KMS-11 (cell line): ENCODE results near the gene PUM2.

Experiments used
- H2AFZ ChIP-seq: fragments of 200-600 bp; sonication (generic); 2 replicates; pipeline ENCODE4 v1.6.1; 2016; ENCODE audit warnings: antibody characterized with exemption, mixed run types, low read depth
- H3K27ac ChIP-seq: fragments of 200-600 bp; sonication (generic); 2 replicates; pipeline ENCODE4 v1.6.1; 2016; ENCODE audit warnings: mild to moderate bottlenecking, mixed run types
- H3K27me3 ChIP-seq: fragments of 200-600 bp; sonication (generic); 2 replicates; pipeline ENCODE4 v1.6.1; 2017; ENCODE audit warnings: mild to moderate bottlenecking, low read depth, mixed run types, moderate library complexity; ENCODE audit not compliant: insufficient read depth
- H3K36me3 ChIP-seq: fragments of 200-600 bp; sonication (generic); 2 replicates; pipeline ENCODE4 v1.6.1; 2017; ENCODE audit warnings: mild to moderate bottlenecking, mixed run types; ENCODE audit not compliant: insufficient read depth
- H3K4me1 ChIP-seq: fragments of 200-600 bp; sonication (generic); 2 replicates; pipeline ENCODE4 v1.6.1; 2016; ENCODE audit warnings: mild to moderate bottlenecking, low read depth, mixed run types; ENCODE audit not compliant: poor library complexity, severe bottlenecking
- H3K4me2 ChIP-seq: fragments of 200-600 bp; sonication (generic); 2 replicates; pipeline ENCODE4 v1.7.0; 2016; ENCODE audit warnings: mild to moderate bottlenecking, mixed run types
- H3K4me3 ChIP-seq: fragments of 200-600 bp; sonication (generic); IDR thresholded peaks from 2 replicates; pipeline ENCODE4 v1.6.1; 2017; ENCODE audit warnings: low read depth, low read length, mixed read lengths; ENCODE audit not compliant: insufficient read depth
- H3K79me2 ChIP-seq: fragments of 200-600 bp; sonication (generic); 2 replicates; pipeline ENCODE4 v1.6.1; 2016; ENCODE audit warnings: low read depth, mixed run types; ENCODE audit not compliant: insufficient read depth
- H3K9ac ChIP-seq: fragments of 200-600 bp; sonication (generic); 2 replicates; pipeline ENCODE4 v1.6.1; 2016; ENCODE audit warnings: mild to moderate bottlenecking, mixed run types
- H4K20me1 ChIP-seq: fragments of 200-600 bp; sonication (generic); 2 replicates; pipeline ENCODE4 v1.6.1; 2016; ENCODE audit warnings: mild to moderate bottlenecking, mixed run types; ENCODE audit not compliant: insufficient read depth
- CTCF ChIP-seq: fragments of 200-600 bp; sonication (generic); conservative IDR thresholded peaks from 2 replicates; pipeline ENCODE4 v1.6.1; 2017; ENCODE audit warnings: low read depth, mild to moderate bottlenecking, antibody characterized with exemption, low read length, moderate library complexity, mixed read lengths

Gene PUM2

GRCh38 chr2:20223407-20224163 is 127.1 kb downstream of the PUM2 start:
- Histone ChIP-seq H4K20me1 (no peaks in the 10 kb centered on the region), H3K27me3 (no peaks in the 10 kb centered on the region), H3K36me3 (no peaks in the 10 kb centered on the region), H3K79me2 (no peaks in the 10 kb centered on the region), H3K4me3 (no peak overlapping the region), H3K4me2 (peak overlapping the region; percentile 76), H2AFZ (peak overlapping the region; percentile 78), H3K27ac (peak overlapping the region; percentile 42; the same call in 1 of the 2 replicates), H3K9ac (peak overlapping the region; percentile 69), H3K4me1 (peaks cover 34% of the 10 kb centered on the region)
- TF ChIP-seq CTCF: no peak

GRCh38 chr2:20222769-20223406 is 127.8 kb downstream of the PUM2 start:
- Histone ChIP-seq H3K36me3 (no peaks in the 10 kb centered on the region), H3K79me2 (no peaks in the 10 kb centered on the region), H3K9ac (peak overlapping the region; percentile 69; the same call in 1 of the 2 replicates), H3K4me3 (no peak overlapping the region), H2AFZ (peak overlapping the region; percentile 78; the same call in 1 of the 2 replicates), H3K27me3 (no peaks in the 10 kb centered on the region), H3K27ac (peak overlapping the region; percentile 42; the same call in 1 of the 2 replicates), H3K4me1 (peaks cover 34% of the 10 kb centered on the region), H4K20me1 (no peaks in the 10 kb centered on the region), H3K4me2 (peak overlapping the region; percentile 76)
- no peak for TF ChIP-seq CTCF

- Histone ChIP-seq H3K4me2 (peak overlapping the region; percentile 76), H3K9ac (no peak overlapping the region; the same call in 1 of the 2 replicates), H2AFZ (no peak overlapping the region), H3K4me1 (peaks cover 34% of the 10 kb centered on the region), H3K27ac (no peak overlapping the region), H4K20me1 (no peaks in the 10 kb centered on the region), H3K36me3 (no peaks in the 10 kb centered on the region), H3K4me3 (no peak overlapping the region), H3K79me2 (no peaks in the 10 kb centered on the region), H3K27me3 (no peaks in the 10 kb centered on the region)
- TF ChIP-seq CTCF: no peak
Measured at GRCh38 chr2:20222014-20222768, 128.5 kb downstream of the PUM2 start.

- Histone ChIP-seq H3K9ac (no peak overlapping the region), H2AFZ (no peak overlapping the region), H3K4me1 (peaks cover 34% of the 10 kb centered on the region), H3K36me3 (no peaks in the 10 kb centered on the region), H3K79me2 (no peaks in the 10 kb centered on the region), H4K20me1 (no peaks in the 10 kb centered on the region), H3K4me3 (no peak overlapping the region), H3K27ac (no peak overlapping the region), H3K4me2 (peak overlapping the region; percentile 76; the same call in 1 of the 2 replicates), H3K27me3 (no peaks in the 10 kb centered on the region)
- TF ChIP-seq CTCF: no peak
Measured at GRCh38 chr2:20221555-20221973, 129.1 kb downstream of the PUM2 start.
